CD4-positive, alpha-beta T cell treated with Interleukin-4 for 1 hour (primary cell): ENCODE data around the gene SLC37A2.
"Not testable (repeated sequence)": the region's sequence is repeated elsewhere in the genome, so short reads cannot be mapped to it uniquely, and the experiment has no call there.

Experiments
- DNase-seq, 2 donors: peaks; one replicate each; pipeline ENCODE4 v3.0.0-alpha.2; 2020 to 2022

Gene SLC37A2

GRCh38 chr11:125084761-125085231 lies 21.7 kb downstream of the SLC37A2 start:
- DNase-seq = no peak

GRCh38 chr11:125085301-125086081 lies 22.4 kb downstream of the SLC37A2 start:
- no peak for DNase-seq

- no peak for DNase-seq
These were observed 23.7 kb downstream of the SLC37A2 start for GRCh38 chr11:125086633-125087296.

GRCh38 chr11:125088123-125088522 lies 25.0 kb downstream of the SLC37A2 start:
- no peak for DNase-seq

GRCh38 chr11:125088576-125089455 lies 25.7 kb downstream of the SLC37A2 start:
- no peak for DNase-seq

GRCh38 chr11:125089481-125089880 lies 26.4 kb downstream of the SLC37A2 start:
- not testable (repeated sequence) for DNase-seq

- not testable (repeated sequence) for DNase-seq
These were observed 27.0 kb downstream of the SLC37A2 start for GRCh38 chr11:125090151-125090550.

GRCh38 chr11:125090816-125091215 lies 27.7 kb downstream of the SLC37A2 start:
- DNase-seq = no peak

GRCh38 chr11:125091247-125091876 lies 28.3 kb downstream of the SLC37A2 start:
- peak in 1 of 2 donors; percentile 15 for DNase-seq

GRCh38 chr11:125091877-125092664 lies 29.0 kb downstream of the SLC37A2 start:
- no peak for DNase-seq

- no peak for DNase-seq
These were observed 29.6 kb downstream of the SLC37A2 start for GRCh38 chr11:125092669-125093068.

GRCh38 chr11:125093502-125093901 lies 30.4 kb downstream of the SLC37A2 start:
- DNase-seq = no peak

- no peak for DNase-seq
These were observed 31.6 kb downstream of the SLC37A2 start for GRCh38 chr11:125094731-125095130.

GRCh38 chr11:125100136-125100535 lies 37.0 kb downstream of the SLC37A2 start:
- no peak for DNase-seq

- DNase-seq = no peak
These were observed 38.5 kb downstream of the SLC37A2 start for GRCh38 chr11:125101596-125101995.

GRCh38 chr11:125102025-125102424 lies 38.9 kb downstream of the SLC37A2 start:
- no peak for DNase-seq

- no peak for DNase-seq
These were observed 39.4 kb downstream of the SLC37A2 start for GRCh38 chr11:125102510-125102909.

- DNase-seq = no peak
These were observed 42.8 kb downstream of the SLC37A2 start for GRCh38 chr11:125105926-125106325.

GRCh38 chr11:125108469-125108868 lies 45.4 kb downstream of the SLC37A2 start:
- no peak for DNase-seq

GRCh38 chr11:125110506-125110905 lies 47.4 kb downstream of the SLC37A2 start:
- DNase-seq = peak in 1 of 2 donors; percentile 12

- no peak for DNase-seq
These were observed 47.9 kb downstream of the SLC37A2 start for GRCh38 chr11:125111001-125111342.
